GM12872 (cell line): ENCODE measurements around the gene PSMC5.
"Not testable (repeated sequence)": the region's sequence is repeated elsewhere in the genome, so short reads cannot be mapped to it uniquely, and the experiment has no call there.

Experiments used
- CTCF ChIP-seq: IDR thresholded peaks from 3 replicates; pipeline ENCODE4 v1.5.1; 2011; ENCODE audit warnings: low read depth, mild to moderate bottlenecking, low read length, moderate library complexity; ENCODE audit not compliant: insufficient read depth

PSMC5 gene

GRCh38 chr17:63873577-63873976, 46.3 kb downstream of the PSMC5 start, which contains the start of gene CSH2:
TSS of gene CSH2 (minus strand) at chr17:63873677. CDS start at chr17:63873614, 63 bp downstream.
- not testable (repeated sequence) for TF ChIP-seq CTCF

GRCh38 chr17:63880706-63881105, 53.5 kb downstream of the PSMC5 start:
- TF ChIP-seq CTCF, result no peak
